MV-4-11 (cell line): ENCODE data around the gene BTN2A1.

Experiments
- DNase-seq: peaks from one replicate; lab custom pipeline; 2025; lab: John Stamatoyannopoulos, UW

Gene BTN2A1

DNA sequence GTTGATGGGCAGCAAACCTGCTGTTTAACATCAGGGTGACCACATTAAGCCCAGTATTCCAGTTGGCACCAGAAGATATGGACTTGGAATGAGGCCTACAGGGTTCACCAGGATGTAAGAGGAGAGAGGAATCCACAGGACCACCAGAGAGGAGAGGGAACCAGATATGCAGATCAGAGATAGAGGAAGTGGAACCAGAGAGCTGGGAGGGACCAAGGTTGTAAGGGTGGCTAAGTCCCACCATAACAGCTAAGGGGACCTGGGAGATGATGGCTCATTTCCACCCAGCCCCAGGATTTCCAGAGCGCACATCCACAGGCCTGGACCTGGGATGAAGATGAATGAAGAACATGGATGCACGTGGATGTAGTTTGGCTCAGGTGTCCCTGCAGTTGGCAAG lies 11.1 kb downstream of the BTN2A1 start:
- peak; percentile 10 for DNase-seq

DNA sequence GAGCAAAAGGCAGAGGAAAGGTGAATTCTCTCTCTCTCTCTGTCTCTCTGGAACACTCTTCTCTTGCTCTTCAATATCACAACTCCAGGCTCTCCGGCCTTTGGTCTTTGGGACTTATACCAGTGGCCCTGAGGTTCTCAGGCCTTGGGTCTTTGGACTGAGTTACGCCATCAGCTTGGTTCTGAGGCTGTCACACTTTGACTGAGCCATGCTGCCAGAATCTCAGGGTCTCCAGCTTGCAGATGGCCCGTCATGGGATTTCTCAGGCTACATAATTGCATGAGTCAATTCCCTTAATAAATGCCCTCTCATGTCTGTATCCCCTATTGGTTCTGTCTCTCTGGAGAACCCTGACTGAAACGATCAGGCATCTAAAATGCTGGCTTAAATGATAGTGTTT lies 12.9 kb downstream of the BTN2A1 start:
- DNase-seq: no peak

DNA sequence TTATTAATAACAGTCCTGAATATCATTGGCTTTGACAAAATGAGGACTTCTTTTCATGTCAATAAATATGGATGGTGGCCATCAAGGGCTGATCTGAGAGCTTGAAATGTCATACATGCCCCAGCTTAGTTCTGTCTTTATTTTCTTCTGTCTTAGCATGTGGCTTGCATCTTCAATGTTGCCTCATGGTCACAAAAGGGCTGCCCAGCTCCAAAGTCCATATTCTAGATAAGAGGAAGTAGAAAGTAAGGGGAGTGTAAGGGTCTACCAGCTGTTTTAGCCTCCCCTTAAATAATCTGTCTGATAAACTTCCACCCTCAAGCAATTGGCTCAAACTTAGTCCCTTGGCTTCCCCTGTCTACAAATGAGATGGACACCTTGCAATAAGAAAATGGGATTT lies 14.2 kb downstream of the BTN2A1 start:
- no peak for DNase-seq

- peak; percentile 14 for DNase-seq
Observed at GRCh38 chr6:26472549-26473290, 15.0 kb downstream of the BTN2A1 start.

GRCh38 chr6:26473429-26473757 lies 15.6 kb downstream of the BTN2A1 start:
- DNase-seq: no peak

DNA sequence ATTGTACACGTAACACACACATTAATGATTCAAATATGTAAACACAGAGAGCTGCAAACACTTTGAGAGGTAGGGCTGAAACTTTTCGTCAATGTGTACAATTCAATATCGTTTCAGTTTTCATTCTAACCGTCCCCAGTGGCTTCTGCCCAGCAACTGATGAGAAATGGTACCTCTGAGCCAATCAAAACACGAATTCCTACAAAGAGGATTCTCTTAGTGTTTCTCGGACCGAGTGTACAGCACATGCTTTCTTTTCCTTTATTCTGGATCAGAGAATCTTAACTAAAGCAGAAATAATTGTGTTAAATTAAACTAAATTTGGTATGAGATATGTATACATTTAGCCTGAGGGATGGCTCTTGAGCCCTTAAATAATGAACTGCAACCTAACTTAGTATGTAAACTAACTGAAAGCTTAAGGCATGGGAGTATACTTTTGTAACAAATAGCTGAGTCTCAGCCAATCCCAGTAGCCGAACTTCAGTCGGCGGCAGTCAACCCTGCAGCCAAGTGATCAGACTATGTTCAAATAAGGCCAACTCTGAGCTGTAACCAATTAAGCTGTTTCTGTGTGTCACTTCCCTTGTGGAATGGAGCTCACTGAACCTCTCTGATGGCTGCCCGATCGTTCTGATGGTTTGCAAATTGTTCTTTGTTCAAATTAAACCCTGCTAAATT lies 16.1 kb downstream of the BTN2A1 start:
- peak; percentile 97 for DNase-seq

GRCh38 chr6:26474439-26474881 lies 16.7 kb downstream of the BTN2A1 start:
- DNase-seq: no peak

DNA sequence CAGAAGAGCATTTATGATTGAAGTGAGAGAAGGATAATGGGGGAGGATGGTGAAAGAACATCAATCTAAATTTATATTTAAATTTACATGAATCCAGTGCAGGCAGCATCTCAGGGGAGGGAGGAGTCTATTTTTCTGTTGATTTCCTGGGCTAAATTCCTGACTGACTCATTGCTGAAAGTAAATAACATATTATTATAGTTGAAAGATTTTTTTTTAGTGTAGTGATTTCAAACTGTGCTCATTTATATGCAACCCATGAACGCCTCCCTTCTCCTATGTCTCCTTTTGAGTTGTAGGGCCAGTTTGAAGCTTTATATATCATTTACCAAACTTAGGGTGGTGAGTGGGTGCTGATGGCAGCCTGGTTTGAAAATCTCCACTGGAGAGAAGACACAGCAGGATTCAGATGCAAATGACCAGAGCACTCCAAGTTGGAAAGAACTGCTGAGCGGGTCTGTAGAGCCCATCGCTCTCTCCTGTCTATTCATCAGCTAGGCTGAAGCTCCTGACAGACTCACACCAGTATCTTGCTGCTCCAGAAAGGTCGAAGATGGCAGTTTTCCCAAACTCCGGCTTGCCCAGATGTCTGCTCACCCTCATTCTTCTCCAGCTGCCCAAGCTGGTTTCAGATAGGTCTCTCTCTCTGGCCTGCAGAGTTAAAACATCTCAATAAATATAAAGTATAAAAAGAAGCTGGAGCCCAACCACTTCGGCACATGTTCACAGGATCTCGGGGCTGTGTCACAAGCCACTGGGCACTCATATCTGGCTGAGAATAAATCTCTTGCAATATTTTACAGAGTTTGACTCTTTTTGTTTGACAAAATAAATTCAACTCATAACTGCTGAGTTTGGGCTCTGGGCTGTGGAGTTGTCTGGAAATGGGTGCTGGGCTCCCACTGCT lies 18.3 kb downstream of the BTN2A1 start:
- no peak for DNase-seq

GRCh38 chr6:26476896-26477295 lies 19.1 kb downstream of the BTN2A1 start:
- DNase-seq: peak; percentile 72

DNA sequence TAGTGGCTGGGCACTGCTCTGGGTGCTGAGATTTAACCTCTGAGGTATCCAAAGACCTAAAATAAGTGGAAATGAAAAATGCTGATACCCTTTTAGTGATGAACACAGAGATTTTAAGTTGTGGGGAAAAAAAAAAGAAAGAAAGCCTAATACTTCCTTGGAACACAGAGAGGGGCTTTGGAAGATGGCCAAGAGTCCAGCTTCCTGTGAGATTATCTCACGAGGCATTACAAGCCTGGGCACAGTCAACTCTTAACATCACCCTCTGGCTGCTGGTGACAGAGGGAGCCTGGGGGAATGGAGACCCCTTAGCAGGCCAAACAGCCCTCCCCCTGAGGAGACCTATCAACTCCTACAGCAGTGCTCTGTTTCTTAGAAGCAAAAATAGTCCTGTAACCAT lies 19.7 kb downstream of the BTN2A1 start:
- no peak for DNase-seq

DNA sequence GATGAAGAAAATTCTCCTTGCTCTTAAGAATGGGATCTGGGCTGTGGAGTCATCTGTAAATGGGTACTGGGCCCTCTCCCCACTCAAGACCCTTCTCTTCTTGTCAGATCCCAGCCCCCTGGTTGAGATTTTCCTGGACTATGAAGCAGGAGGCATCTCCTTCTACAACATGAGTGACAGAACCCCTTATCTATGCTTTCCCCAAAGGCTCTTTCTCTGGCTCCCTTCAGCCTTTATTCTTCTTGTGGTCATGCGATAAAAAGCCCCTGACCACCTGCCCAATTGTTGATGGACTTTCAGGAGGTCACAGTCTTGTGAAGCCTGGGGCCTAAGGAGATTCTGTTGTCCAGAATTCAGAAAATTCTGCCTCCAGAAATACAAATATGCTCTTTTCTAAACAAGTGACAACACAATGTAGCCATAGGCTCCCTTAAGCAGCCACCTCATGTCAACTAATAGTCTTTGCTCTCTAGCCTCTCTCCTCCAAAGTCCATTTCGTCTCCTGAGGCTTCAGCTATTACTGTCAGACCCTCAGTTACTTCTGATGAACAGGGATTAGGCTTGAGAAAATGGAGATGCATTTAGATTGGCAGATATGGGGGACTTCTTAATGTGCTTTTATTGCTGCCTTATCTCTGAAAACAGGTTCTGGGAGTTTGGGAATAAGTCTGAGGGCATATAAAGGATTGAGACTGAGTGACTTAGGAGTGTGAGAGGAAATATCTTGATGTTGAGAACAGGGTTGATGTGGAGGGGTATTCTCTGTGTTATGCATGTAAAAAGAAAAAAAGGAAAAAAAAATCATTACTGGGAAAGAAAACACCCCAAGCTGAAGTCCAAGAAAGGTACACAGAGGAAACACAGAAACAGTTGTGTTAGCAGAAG lies 20.6 kb downstream of the BTN2A1 start:
- no peak for DNase-seq

DNA sequence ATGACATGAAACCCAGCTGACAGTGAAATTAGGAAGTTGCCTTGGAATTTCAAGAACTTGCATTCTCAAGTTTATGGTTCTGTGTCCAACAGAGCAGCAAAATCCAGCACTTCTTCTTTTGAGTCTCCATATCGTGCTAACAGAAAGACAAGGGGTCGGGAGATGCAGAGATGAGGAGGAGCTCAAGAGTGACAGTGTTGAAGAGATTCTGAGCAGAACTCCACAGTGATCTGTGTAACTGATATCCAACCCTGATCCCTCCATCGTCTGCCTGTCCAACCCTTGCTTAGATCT lies 21.2 kb downstream of the BTN2A1 start:
- peak; percentile 88 for DNase-seq

- no peak for DNase-seq
Observed at GRCh38 chr6:26482338-26482737, 24.6 kb downstream of the BTN2A1 start.

GRCh38 chr6:26483727-26484126 lies 26.0 kb downstream of the BTN2A1 start:
- DNase-seq: no peak

DNA sequence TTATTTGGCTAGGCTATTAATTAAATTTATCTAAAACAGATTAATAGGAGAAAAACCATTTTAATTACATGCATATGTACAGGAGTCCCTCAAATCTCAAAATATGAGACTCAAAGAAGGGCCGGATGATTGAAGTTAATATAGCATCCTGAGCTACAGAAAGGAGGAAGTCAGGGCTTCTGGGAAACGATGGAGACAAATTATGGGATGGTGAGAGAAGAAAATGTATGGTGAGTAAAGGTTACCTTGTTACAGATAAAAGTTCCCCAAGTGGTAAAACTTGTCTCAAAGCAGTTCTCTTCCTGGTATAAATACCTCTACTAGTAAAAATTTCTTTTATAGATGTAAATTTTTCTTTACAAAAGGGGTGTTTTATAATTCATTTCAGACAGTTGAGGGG lies 26.4 kb downstream of the BTN2A1 start:
- no peak for DNase-seq

DNA sequence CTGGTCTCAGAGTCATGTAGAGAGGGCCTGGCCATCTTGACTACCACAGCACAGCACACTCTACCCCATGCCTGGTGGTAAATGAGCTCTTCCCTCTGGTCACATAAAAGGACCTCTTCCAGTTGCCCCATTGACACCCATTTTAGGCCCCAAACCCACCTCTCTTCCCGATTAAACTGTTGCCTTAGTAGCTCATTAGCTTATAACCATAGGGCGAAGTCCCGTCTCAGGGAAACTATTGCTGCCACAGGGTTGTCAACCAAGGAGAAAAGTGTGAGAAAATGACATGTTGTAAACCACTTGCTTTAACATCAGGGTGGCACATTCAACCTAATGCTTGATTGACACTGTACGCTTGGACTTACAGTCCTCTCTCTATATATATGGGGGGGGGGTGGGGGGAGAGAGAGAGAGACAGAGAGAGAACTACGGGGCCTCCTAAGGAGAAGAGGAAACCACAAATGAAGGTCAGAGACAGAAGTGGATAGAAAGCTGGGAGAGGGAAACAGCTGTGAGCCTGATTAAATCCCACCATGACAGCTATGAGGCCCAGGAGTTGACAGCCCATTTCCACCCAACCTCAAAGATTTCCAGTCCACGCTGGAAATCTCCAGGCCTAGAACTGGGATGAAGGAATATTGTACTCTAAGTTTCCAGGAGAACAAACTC lies 27.5 kb downstream of the BTN2A1 start:
- peak; percentile 57 for DNase-seq

DNA sequence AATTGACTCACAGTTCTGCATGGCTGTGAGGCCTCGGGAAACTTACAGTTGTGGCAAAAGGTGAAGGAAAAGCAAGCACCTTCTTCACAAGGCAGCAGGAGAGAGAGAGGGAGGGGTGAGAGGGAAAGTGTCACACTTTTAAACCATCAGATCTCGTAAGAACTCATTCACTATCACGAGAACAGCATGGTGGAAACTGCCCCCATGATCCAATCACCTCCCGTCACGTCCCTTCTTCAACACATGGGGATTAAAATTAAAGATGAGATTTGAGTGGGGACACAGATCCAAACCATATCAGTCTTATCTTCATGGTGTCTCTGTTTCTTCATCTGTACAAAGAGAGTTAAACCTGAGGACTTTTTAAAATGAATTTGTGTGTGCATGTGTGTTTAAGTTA lies 28.6 kb downstream of the BTN2A1 start:
- no peak for DNase-seq

- DNase-seq: no peak
Observed at GRCh38 chr6:26487466-26487865, 29.7 kb downstream of the BTN2A1 start.

DNA sequence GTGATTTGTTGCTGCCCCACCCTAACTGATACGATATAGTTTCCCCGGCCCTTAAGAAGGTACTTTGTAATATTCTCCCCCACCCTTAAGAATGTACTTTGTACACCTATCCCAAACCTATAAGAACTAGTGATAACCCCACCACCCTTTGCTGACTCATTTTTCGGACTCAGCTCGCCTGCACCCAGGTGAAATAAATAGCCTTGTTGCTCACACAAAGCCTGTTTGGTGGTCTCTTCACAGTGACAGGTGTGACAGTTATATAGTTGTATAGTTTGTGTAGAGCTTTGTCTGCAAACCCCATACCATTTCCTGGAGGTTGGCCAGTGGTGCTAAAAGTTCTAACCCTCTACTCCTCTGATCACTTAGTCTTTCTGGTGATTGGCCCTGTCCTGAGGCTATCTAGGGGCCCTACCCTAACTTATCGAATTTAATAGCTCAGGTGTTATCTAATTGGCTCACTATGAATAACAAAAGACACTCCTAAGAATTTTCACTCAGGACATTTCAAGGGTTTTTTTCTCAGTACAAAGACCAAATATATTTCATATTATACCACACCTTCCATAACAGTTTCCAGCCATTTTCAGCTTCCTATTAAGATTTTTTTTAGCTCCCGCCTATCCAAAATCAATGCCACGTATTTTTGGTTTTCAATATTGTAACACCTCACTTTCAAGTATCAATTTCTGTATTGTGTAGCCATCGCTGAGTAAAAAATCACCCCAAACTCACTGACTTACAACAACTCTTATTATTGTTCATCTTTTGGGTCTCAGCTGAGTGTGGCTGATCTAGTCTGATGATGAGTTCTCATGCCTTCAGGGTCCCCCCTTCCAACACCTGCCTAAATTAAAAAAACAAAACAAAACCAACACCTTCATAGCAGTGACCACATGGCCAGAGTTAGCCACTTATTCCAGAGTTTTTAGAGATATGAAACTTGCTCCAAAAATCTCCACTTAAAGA lies 32.5 kb downstream of the BTN2A1 start:
- no peak for DNase-seq

GRCh38 chr6:26491604-26492003 lies 33.8 kb downstream of the BTN2A1 start:
- DNase-seq: no peak
